A549 (cell line): Measurements from ENCODE around the gene TRAK2.

ENCODE experiments used
- CTCF ChIP-seq: fragments of >200 bp; sonication (Bioruptor Twin); formaldehyde crosslinking; IDR thresholded peaks from 3 replicates; pipeline ENCODE4 v1.5.1; 2016
- EP300 ChIP-seq, 2 experiments: fragments of >200 bp; sonication (Bioruptor Twin); formaldehyde crosslinking; IDR thresholded peaks; 2 replicates in 1 of 2; 3 replicates in 1 of 2; pipeline ENCODE4 v1.6.1; 2016 to 2017
- JUN ChIP-seq, 2 experiments: fragments of >200 bp; sonication (Bioruptor Twin); formaldehyde crosslinking; IDR thresholded peaks; 2 replicates in 1 of 2; 3 replicates in 1 of 2; pipeline ENCODE4 v1.6.1; 2016 to 2017
- KDM5A ChIP-seq: fragments of 200-600 bp; sonication (generic); IDR thresholded peaks from 2 replicates; pipeline ENCODE4 v1.6.1; 2016; ENCODE audit warnings: antibody characterized with exemption, mild to moderate bottlenecking
- MAFK ChIP-seq: fragments of 450-650 bp; IDR thresholded peaks from 2 replicates; pipeline ENCODE4 v1.6.1; 2014; ENCODE audit not compliant: partially characterized antibody
- PBX3 ChIP-seq: IDR thresholded peaks from 2 replicates; pipeline ENCODE4 v1.6.1; 2012
- POLR2A ChIP-seq: IDR thresholded peaks from 2 replicates; pipeline ENCODE4 v1.6.1; 2012; ENCODE audit warnings: mild to moderate bottlenecking, low read length
- RAD21 ChIP-seq, 2 experiments: fragments of >200 bp in 1 of 2; sonication (Bioruptor Twin) in 1 of 2; formaldehyde crosslinking in 1 of 2; IDR thresholded peaks in 1 of 2; conservative IDR thresholded peaks in 1 of 2; 2 replicates in 1 of 2; 3 replicates in 1 of 2; pipeline ENCODE4 v1.6.1; 2012 to 2018; ENCODE audit warnings: inconsistent platforms in 1 of 2
- RFX5 ChIP-seq: fragments of 450-650 bp; IDR thresholded peaks from 2 replicates; pipeline ENCODE4 v1.7.1; 2014; ENCODE audit warnings: antibody characterized with exemption, mild to moderate bottlenecking, moderate library complexity
- SMC3 ChIP-seq: fragments of >200 bp; sonication (Bioruptor Twin); formaldehyde crosslinking; IDR thresholded peaks from 3 replicates; pipeline ENCODE4 v1.6.1; 2018; ENCODE audit warnings: inconsistent platforms
- SREBF2 ChIP-seq: fragments of 450-650 bp; IDR thresholded peaks from 2 replicates; pipeline ENCODE4 v1.6.1; 2014; ENCODE audit warnings: mild to moderate bottlenecking, moderate library complexity

- no peak for TF ChIP-seq CTCF
- TF ChIP-seq POLR2A, result no peak
- TF ChIP-seq JUN (IDR thresholded peaks at IDR 0.05), result no peak
- no peak for TF ChIP-seq KDM5A
- no peak for TF ChIP-seq SREBF2
- TF ChIP-seq MAFK, result no peak
- TF ChIP-seq EP300 (IDR thresholded peaks at IDR 0.05), result no peak
- no peak for TF ChIP-seq SMC3
- TF ChIP-seq PBX3, result no peak
- no peak for TF ChIP-seq RAD21 (conservative IDR thresholded peaks at IDR 0.05 in 1 of 2, IDR thresholded peaks at IDR 0.05 in 1 of 2)
- no peak for TF ChIP-seq RFX5
Measured at GRCh38 chr2:201433394-201433995, 17.8 kb downstream of the TRAK2 start.
